Fibroblast of the aortic adventitia (primary cell): ENCODE data around the gene ELOB. TPM values are rescaled to one million over a fixed set of nuclear protein-coding genes. Genes with fewer than 3 reads are reported as not detected.

Experiments
- DNase-seq: peaks from one replicate; pipeline ENCODE4 v3.0.0-alpha.2; 2010; ENCODE audit warnings: low read depth
- H3K4me3 ChIP-seq: 2 replicates; pipeline ENCODE4 v1.5.1; 2011; ENCODE audit warnings: low read depth, mild to moderate bottlenecking, control low read depth, low read length, moderate library complexity
- CTCF ChIP-seq: IDR thresholded peaks from 2 replicates; pipeline ENCODE4 v1.5.1; 2011; ENCODE audit warnings: mild to moderate bottlenecking, low read length, control low read depth, inconsistent platforms; ENCODE audit not compliant: insufficient read depth
- total RNA-seq: library from RNA; depleted of rRNA; stranded (reverse); fragments of >200 nt; gene quantifications from 2 replicates; pipeline ENCODE4 v1.2.3, GENCODE V29; 2012; ENCODE audit warnings: low replicate concordance

ELOB gene
- total RNA-seq, 1 donor = 316 TPM

- no peak for DNase-seq
- no peak for TF ChIP-seq CTCF
- no peak overlapping the region for H3K4me3 ChIP-seq
Measured at GRCh38 chr16:2773188-2773968, 3.7 kb downstream of the ELOB start.

GRCh38 chr16:2771496-2772402, 5.3 kb downstream of the ELOB start:
- TF ChIP-seq CTCF = no peak
- no peak overlapping the region for H3K4me3 ChIP-seq

GRCh38 chr16:2770057-2770951, 6.8 kb downstream of the ELOB start:
- DNase-seq = no peak
- no peak for TF ChIP-seq CTCF

More at GRCh38 chr16:2771496-2772402, 5.3 kb downstream of the ELOB start:
- no peak for DNase-seq

GRCh38 chr16:2769675-2770056, 7.4 kb downstream of the ELOB start:
- DNase-seq = peak; percentile 18
- no peak for TF ChIP-seq CTCF
- no peak overlapping the region for H3K4me3 ChIP-seq

More at GRCh38 chr16:2770057-2770951, 6.8 kb downstream of the ELOB start:
- H3K4me3 ChIP-seq = no peak overlapping the region

- H3K4me3 ChIP-seq = no peak overlapping the region
- no peak for DNase-seq
- TF ChIP-seq CTCF = no peak
Measured at GRCh38 chr16:2769100-2769529, 8.0 kb downstream of the ELOB start.

- DNase-seq = no peak
- no peak for TF ChIP-seq CTCF
- H3K4me3 ChIP-seq = no peak overlapping the region
Measured at GRCh38 chr16:2768403-2769089, 8.5 kb downstream of the ELOB start.
